Activated T-helper 9 cell treated with anti-CD3 and anti-CD28 coated beads, Interleukin-2, amount 50 U/mL, for 16 hours (primary cell): ENCODE results near the gene CAMK2G.

Source experiments
- DNase-seq: peaks from one replicate; pipeline ENCODE4 v3.0.0-alpha.2; 2020; ENCODE audit warnings: low read depth

Gene CAMK2G

GRCh38 chr10:73879296-73880173 is 5.2 kb upstream of the CAMK2G start:
- DNase-seq = peak; percentile 91

- no peak for DNase-seq
These were observed 4.0 kb upstream of the CAMK2G start for GRCh38 chr10:73878365-73878764.

GRCh38 chr10:73877533-73878160 is 3.3 kb upstream of the CAMK2G start:
- no peak for DNase-seq

GRCh38 chr10:73876971-73877370 is 2.6 kb upstream of the CAMK2G start:
- no peak for DNase-seq

GRCh38 chr10:73876566-73876965 is 2.2 kb upstream of the CAMK2G start:
- no peak for DNase-seq

- DNase-seq = no peak
These were observed 1.8 kb upstream of the CAMK2G start for GRCh38 chr10:73876157-73876556.

- DNase-seq = no peak
These were observed 752 bp upstream of the CAMK2G start for GRCh38 chr10:73875139-73875475.

- DNase-seq = no peak
These were observed 528 bp downstream of the CAMK2G start for GRCh38 chr10:73873838-73874215.

GRCh38 chr10:73873142-73873837 is 1.1 kb downstream of the CAMK2G start:
- DNase-seq = no peak

- no peak for DNase-seq
These were observed 2.1 kb downstream of the CAMK2G start for GRCh38 chr10:73872190-73872710.

- no peak for DNase-seq
These were observed 2.8 kb downstream of the CAMK2G start for GRCh38 chr10:73871295-73872189.

GRCh38 chr10:73868655-73869195 is 5.6 kb downstream of the CAMK2G start:
- no peak for DNase-seq

GRCh38 chr10:73867871-73868631 is 6.3 kb downstream of the CAMK2G start:
- no peak for DNase-seq

GRCh38 chr10:73867126-73867807 is 7.1 kb downstream of the CAMK2G start:
- no peak for DNase-seq

GRCh38 chr10:73866621-73867020 is 7.7 kb downstream of the CAMK2G start:
- DNase-seq = no peak

GRCh38 chr10:73865459-73866442 is 8.6 kb downstream of the CAMK2G start:
- peak; percentile 26 for DNase-seq

- no peak for DNase-seq
These were observed 9.3 kb downstream of the CAMK2G start for GRCh38 chr10:73865107-73865458.

GRCh38 chr10:73864229-73864628 is 10.1 kb downstream of the CAMK2G start:
- DNase-seq = no peak
